NCI-H748 (cell line): Measurements from ENCODE around the gene USP36.

Source experiments
- DNase-seq: peaks from one replicate; lab custom pipeline; 2025; ENCODE audit not compliant: unreplicated experiment; lab: John Stamatoyannopoulos, UW

Gene USP36

GRCh38 chr17:78818932-78819331, 21.7 kb downstream of the USP36 start:
- DNase-seq: no peak

- DNase-seq: no peak
These were observed 22.3 kb downstream of the USP36 start for GRCh38 chr17:78818152-78818846.

DNA sequence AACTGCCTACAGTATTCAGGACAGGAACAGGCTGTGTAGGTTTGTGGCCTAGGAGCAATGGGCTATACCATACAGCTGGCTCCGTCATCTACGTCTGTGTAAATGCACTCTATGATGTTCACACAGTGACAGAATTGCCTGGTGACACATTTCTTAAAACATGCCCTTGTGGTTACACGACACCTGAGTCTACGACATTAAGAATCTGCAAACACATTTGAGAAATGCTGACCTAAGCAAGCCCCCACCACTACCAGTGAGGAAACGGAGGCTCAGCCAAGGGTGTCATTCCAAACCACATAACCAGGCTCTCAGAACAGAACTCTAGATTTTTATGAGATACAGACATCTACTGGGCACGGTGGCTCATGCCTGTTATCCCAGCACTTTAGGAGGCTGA, 23.5 kb downstream of the USP36 start:
- DNase-seq: no peak

- no peak for DNase-seq
These were observed 24.9 kb downstream of the USP36 start for GRCh38 chr17:78815696-78816095.

GRCh38 chr17:78812855-78813254, 27.8 kb downstream of the USP36 start:
- no peak for DNase-seq

GRCh38 chr17:78808163-78808562, 32.5 kb downstream of the USP36 start:
- DNase-seq: no peak

DNA sequence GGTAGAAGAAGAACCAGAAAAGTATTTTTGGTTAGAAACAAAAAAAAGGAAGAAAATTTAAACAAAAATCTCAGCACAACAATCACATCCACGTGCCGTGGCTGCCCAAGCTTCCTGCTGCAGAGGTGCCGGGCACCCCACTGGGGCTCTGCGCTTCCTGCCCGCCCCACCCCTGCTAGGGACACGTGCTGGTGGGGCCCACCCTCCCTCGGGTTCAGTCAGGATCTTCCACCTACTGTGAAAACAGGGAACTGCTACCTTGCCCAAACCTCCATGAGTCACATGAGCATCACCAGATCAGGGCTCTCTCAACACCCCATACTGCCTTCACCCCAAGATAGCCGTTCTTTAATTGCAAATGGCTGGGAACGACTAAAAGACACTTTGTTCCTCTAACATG, 34.2 kb downstream of the USP36 start:
- no peak for DNase-seq

- DNase-seq: no peak
These were observed 35.3 kb downstream of the USP36 start for GRCh38 chr17:78805301-78805700.

DNA sequence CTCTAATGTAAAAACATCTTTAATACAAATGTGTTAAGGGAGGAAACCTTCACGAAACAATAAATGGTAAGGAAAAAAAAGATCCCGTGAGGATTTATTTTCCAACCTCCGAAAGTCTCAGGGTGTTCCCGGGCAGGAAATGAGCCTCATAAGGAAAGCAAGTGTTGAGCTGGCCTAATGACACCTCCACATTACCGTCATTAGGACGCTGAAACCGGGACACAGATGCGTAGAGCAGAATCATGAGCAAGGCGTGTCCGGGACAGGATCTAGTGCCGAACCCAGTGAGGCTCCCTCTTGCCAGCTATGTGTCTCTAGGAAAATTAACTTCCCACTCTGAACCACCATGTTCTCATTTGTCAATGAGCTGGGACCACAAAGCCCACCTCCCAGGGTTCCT, 35.8 kb downstream of the USP36 start:
- DNase-seq: no peak

DNA sequence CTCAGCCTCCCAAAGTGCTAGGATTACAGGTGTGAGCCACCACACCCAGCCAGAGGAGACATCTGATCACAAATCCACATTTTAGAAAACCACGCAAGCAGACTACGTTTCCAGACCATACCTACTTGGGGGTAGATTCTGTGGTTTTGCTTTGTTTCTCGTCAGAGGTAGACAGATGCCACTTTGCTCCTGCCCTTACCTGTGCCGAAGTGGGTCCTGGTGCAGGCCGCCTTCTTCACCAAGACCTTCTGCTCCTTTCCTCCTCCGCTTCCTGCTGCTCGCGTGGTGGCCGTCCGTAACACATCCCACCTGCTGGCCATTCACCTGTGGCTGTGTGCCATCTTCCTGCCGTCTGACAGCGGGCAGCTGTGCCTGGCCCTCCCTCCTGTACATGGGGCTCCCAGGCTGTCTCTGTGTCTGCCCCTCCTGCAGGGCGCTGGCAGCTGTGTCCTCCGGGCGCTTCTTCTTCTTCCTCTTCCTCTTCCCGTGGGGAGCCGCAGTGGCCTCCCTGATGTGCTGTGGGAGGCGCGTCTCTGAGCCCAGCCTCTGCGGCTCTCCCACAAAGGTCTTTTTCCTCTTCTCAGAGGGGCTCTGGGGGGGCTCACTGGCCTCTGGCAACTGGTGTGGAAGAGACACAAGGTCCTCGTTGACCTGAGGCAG, 37.3 kb downstream of the USP36 start:
- DNase-seq: no peak

DNA sequence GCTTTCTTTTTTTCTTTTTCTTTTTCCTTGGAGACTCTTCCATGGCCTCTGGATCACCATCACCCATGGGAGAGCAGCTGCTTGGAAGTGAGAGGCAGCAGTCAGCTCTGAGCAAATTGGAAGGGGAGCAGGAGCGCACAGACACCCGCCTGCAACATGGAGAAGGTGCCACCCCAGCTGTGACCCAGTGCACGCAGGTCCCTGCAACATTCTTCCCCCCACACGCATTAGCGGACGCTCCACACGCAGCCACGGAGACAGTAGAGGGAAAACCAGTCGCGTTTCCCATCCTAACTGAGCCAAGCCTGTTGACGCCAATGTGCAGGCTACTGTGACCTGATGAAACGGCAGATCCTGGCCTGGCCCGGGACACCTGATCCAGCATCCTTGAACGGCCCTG, 38.2 kb downstream of the USP36 start:
- DNase-seq: no peak

- no peak for DNase-seq
These were observed 38.6 kb downstream of the USP36 start for GRCh38 chr17:78802008-78802407.

DNA sequence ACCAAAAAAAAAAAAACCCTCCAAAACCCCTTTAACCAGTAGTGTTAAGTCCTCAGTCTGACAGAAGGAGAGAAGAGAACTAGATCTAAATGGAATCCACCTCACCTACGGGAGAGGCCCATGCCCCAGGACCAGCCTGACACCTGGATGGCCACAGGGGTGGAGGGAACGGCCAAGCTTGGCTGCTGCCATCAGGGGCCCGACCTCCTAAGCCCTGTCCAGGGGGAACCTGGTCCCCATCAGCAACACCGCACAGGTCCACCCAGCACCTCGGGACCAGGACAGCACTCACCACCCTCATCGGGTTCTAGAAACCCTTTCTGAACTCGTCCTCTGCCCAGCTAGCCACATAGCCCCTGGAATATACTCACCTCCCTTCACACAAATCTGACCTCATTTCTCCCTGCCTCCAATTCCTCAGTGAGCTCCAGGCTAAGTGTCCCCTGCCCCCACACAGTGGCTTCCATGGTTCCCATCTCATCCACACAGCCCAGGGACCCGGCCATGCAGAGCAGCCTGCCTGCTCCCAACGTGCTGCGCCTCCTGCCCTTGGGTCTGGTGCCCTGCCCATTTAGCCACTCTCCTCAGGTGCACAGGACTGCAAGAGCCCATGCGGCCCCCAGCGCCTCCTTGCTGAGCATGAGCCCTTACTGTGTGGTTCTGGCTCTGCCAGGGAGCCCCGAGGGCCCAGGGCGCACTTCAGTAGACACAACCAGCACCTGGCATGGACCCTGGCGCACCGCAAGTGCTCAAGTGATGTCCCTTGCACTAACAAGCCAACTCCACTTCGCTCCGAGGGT, 40.3 kb downstream of the USP36 start:
- no peak for DNase-seq

- peak; percentile 12 for DNase-seq
These were observed 41.7 kb downstream of the USP36 start for GRCh38 chr17:78798695-78799559.

GRCh38 chr17:78797691-78798585, 42.7 kb downstream of the USP36 start:
- no peak for DNase-seq

- no peak for DNase-seq
These were observed 43.4 kb downstream of the USP36 start for GRCh38 chr17:78797213-78797612.

GRCh38 chr17:78796517-78796900, 44.1 kb downstream of the USP36 start:
- DNase-seq: no peak

- DNase-seq: no peak
These were observed 44.6 kb downstream of the USP36 start for GRCh38 chr17:78795861-78796516.

GRCh38 chr17:78794864-78795640, 45.6 kb downstream of the USP36 start:
- DNase-seq: no peak
